Ramos (cell line): ENCODE data around the gene ATP1A3.

Source experiments
- in situ Hi-C: fragments of 300-500 bp; cut with MboI; formaldehyde crosslinking; loops from one replicate; pipeline ENCODE4 v1.14.3; 2022; ENCODE audit warnings: low sequenced_read_pairs; ENCODE audit not compliant: unreplicated experiment

The ATP1A3 gene

DNA sequence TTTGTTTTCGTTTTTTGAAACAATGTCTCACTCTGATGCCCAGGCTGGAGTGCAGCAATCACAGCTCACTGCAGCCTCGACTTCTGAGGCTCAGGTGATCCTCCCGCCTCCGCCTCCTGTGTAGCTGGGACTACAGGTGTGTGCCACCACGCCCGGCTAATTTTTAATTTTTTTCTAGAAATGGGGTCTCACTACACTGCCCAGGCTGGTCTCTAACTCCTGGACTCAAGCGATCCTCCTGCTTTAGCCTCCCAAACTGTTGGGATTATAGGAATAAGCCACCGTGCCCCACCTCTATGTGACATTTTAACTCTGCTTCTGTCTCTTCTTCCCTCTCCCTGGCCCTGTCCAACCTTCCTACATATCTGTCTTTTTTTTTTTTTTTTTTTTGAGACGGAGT lies 5.1 kb downstream of the ATP1A3 start:
- in situ Hi-C loops, result no loop called here

DNA sequence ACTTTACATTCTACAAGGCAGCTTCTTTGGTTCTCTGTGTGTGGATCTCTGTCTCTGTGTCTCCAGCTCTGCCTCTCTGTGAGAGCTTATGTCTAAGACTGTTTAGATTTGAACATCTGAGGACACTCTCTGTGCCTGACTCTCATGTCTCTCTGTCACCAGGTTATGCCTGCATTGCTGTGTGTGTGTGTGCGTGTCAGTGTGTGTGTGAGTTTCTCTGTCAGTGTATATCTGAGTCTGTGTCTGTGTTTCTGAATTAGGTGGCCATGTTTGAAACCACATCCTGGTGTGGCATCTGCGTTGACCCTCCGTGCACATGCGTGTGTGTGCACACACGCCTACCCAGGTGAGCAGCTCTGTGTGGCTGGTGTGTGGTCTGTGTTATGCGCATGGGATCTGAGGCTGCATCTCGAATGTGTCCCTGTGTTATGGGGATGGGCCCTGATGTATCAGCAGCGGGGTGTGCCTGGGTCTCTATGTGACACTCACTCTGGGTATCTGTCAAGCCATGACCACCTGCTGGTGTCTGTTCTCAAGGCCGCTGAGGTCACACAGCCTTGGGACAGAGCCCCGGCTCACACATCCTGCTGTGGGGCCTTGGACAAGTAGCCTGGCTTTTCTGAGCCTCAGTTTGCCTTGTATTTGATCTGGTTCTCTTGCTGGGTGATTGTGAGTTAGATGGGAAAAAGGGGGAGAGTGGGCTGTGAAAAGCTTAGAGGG lies 6.7 kb downstream of the ATP1A3 start:
- in situ Hi-C loops, result no loop called here

DNA sequence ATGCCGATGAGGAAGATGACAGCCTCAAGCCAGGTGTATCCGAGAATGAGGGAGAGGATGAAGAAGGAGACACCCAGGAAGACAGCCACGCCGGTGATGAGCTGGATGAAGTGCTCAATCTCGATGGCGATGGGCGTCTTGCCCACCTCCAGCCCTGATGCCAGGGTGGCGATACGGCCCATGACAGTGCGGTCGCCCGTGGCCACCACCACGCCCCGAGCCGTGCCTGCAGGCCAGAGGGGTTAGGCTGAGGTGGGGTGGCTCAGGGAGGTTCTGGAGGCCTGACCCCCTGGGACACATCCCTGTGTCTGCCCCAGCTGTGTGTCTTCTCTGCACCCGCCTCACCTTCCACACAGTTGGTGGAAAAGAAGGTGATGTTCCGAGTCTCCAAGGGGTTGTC lies 9.1 kb downstream of the ATP1A3 start:
- in situ Hi-C loops, result no loop called here

DNA sequence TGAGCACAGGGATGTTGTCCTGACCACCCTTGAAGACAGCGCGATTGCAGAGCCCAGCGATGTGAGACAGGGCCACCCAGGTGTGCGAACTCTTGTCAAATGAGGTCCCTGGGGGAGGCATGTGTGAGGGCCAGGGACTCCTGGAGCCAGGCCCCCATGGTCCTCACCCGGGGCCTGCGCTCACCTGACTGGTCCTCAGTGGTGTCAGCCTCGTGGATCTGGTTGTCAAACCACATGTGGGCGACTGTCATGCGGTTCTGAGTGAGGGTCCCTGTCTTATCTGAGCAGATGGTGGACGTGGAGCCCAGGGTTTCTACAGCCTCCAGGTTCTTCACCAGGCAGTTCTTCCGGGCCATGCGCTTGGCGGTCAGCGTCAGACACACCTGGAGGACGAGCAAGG lies 12.3 kb downstream of the ATP1A3 start:
- in situ Hi-C loops, result no loop called here

DNA sequence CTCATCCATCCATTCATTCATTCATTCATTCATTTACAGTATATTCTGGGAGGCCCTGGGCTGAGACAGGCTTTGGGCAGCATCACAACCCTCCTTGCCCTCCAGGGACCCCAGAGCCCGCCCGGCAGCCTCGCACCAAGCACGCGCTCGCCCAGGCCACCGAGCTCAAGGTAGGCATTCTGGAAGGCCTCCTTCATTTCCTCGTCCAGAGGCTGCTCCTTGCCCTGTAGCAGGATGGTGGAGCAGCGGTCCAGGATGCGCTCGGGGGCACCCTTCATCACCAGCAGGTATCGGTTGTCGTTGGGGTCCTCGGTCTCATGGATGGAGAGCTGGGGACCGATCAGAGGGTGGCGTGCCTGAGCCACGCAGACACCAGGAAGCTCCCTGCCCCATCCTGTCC lies 15.6 kb downstream of the ATP1A3 start:
- in situ Hi-C loops, result no loop called here

DNA sequence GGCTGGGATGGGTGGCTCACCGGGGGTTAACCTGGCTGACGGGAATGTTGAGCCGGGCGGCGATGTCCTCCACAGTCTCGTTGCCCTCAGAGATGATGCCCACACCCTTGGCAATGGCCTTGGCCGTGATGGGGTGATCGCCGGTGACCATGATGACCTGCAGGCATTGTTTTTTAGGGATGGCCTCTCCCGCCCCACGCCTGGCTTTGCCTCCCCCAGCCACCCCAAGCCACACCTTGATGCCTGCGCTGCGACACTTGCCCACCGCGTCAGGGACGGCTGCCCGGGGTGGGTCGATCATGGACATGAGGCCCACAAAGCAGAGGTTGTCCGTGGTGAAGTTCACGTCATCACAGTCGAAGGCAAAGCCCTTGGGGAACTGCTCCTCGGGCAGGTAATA lies 16.1 kb downstream of the ATP1A3 start:
- in situ Hi-C loops, result no loop called here

DNA sequence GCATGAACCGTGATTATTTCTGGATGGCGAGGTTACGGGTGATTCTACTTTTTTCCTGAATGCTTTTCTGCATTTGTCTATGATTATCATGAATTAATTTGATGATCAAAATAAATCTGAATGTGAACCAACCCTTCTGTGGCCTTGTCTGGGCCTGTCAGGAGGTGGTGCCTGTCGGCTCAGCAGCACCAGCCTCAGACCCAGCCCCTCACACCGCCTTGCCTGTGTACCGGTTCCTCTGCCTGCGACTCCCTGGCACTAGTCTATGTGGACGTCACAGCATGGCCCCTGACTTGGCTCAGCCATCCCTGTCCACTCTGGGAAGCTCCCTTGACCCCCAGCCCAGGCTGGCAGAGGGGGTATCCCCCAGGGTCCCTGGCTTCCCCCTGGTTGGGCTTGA lies 19.4 kb downstream of the ATP1A3 start:
- in situ Hi-C loops, result no loop called here

DNA sequence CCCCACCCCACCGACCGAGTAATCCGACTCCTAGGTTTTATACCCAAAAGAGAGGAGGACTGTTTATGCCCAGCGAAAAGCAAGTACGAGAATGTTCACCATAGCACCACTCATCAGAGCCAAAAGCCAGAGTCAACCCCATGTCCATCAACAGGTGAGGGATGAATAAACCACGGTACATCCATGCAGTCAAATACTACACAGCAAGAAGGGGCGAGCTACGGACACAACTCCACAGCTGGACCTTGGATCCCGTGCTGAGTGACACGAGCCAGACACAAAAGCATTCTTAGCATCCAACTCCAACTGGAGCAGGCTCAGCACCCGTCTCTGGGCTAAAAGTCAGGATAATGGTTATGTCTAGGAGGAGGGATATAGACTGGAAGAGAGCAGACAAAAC lies 22.7 kb downstream of the ATP1A3 start:
- in situ Hi-C loops, result no loop called here

DNA sequence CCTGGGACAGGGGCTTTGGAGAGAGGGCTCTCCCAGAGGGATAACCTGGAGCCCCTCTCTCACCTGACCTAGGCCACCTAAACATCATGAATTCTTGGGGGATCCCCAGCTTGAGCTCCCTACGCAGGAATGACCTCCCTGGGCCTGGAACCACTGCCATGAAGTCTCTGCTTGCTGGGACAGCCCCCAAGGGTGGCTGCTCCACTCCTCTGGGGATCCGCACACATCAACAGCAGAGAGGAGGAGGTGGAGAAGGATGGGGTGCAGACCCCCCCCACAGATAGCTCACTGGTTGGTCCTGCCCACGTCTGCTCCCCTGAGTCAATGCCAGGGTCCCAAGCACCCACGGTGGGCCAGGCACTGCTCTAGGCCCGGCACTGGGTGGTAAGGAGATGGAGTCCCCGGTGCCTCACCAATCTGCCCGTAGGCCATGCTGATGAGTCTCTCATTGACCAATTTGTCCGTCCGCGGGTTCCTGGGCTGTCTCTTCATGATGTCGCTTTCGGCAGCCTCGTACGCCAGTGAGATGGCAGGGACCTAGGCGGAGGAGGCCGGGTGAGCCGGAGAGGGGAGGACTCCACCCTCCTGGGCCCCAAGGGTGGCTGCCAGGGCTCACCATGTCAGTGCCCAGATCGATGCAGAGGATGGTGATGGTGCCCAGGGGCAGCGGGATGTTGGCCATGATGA lies 24.1 kb downstream of the ATP1A3 start:
- in situ Hi-C loops, result no loop called here

DNA sequence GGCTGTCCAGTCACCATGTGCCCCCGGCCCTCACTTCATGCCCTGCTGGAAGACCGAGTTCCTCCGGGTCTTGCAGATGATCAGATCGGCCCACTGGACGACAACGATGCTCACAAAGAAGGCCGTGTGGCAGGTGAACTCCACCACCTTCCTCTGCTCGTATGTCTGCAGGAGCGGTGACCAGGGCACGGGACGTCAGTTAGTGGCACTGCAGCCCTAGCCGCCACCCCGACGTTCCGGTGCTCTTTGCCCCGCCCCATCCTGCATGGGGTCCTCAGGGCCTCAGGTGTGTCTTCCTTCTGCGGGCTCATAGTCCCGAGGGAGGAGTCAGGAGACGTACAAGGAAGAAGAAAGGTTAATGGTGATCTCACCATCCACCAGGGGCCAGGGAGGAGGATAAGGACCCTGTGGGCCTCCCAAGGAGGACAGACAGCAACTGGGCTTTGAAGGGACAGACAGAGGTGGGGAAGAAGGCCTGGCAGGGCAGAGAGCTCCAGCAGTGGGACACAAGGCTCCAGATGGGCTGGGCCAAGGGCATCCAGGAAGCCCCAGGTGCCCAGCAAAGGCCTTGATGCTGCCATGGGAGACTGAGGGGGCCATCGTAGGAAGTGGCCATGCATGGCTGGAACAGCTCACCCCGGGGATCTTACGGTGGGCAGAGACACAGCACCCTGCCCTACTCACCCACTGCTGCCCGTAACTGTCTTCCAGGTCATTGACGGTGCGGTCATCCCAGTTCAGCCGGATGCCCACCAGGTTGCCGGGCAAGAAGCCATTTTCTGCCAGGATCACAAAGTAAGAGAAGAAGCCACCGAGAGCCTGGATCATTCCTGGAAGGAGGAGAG lies 25.1 kb downstream of the ATP1A3 start:
- in situ Hi-C loops, result no loop called here

DNA sequence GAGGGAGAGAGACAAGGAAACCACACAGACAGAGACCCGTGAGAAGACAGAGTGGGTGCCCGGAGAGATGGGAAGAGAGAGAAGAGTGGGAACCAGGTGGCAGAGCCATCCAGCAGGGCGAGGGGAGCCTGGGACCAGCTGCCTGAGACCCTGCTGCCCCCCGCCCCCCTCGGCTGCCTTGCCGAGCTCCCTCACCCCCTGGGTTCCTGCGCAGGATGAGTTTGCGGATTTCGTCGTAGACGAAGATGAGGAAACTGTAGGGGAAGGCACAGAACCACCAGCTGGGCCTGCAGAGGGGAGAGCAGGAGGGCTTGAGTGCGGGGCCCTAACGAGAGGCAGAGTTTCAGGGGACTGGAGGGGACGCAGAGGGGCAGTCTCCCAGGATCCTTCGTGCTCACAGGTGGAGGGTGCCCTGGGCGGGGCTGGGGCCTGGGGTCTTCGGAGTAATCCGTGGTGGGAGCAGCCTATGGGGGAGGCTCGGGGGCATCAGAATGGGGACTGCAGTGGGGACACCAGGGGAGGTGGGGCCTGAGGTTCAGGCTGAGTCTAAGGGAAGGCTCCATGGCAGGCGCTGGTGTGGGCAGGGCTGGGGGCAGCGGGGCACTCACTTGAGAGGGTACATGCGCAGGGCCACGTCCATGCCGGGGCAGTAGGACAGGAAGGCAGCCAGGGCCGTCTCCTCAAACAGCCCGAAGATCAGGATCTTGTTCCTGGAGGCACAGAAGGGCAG lies 26.8 kb downstream of the ATP1A3 start:
- in situ Hi-C loops, result no loop called here

DNA sequence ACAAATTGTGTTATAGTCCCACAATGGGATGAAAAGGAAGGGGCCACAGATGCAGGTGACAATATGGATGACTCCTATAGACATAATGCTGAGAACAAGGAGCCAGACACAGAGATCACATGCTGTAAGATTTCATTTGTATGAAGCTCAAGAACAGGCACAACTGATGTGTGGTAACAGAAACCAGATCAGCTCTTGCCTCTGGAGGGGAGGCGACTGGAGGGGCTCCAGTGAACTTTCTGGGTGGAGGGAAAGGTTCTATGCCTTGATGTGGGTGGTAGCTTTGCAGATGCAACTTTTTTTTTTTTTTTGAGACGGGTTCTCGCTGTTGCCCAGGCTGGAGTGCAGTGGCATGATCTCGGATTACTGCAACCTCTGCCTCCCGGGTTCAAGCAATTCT lies 28.9 kb downstream of the ATP1A3 start:
- in situ Hi-C loops, result no loop called here

DNA sequence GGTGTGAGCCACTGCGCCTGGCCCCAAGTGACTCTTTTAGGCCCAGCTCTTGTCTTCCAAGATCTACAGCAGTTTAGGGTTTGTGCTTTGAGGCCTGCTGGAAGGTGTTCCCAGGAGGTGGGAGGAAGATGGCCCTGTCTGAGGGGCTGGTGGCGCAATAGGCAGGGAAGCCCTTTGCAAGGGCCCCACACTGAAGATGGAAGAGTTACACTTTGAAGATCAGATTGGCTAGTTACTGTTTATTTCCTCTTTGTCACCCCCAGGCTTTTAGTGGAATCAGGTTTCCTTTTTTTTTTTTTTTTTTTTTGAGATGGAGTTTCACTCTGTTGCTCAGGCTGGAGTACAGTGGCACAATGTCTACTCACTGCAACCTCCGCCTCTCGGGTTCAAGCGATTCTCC lies 33.1 kb downstream of the ATP1A3 start:
- in situ Hi-C loops, result no loop called here

DNA sequence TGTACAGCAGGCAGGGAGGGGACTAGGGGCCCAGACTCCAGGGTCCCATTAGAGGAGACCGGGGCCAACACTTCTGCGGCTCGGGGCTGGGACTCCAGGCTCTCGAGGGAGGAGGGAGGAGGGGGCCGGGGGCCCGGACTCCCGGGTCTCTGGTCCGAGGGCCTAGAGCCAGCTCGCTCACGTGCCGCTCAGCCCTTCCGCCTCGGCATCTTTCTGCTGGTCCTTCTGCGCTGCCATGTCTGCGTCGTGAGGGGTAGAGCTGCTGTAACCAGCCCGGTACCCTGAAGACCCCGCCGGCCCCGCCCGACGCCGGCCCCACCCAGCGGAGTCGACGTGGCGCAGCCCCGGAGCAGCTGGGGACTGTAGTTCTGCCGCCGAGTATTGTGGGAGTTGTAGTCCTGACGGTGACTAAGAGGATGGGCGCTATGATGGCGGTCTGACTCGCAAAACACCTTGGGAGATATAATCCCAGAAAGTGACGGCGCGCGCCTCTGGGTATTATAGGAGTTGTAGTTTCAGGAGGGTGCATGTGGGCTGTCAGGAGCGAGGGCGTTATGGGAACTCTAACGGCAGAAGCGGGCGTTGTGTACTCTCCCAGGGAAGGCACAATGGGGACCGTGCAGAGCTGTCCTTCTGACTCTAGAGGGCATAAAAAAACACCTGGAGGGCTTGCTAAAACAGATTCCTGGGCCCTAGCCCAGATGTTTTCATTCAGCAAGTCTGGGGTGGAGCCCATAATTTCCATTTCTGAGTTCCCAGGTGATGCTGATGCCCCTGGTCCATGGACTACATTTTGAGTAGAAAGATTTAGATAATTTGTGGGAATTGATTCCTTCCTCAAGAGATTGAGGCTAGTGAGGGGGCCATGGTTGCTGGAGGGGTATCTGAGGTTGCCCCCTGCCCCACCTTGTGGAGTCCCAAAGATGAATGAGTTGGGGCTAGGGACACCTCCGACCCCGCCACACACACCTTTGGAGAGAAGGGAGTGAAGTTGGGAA lies 34.7 kb downstream of the ATP1A3 start, which contains the start of gene RABAC1:
Gene RABAC1, minus strand, starts transcription at position 266 of the 998 bp plus-strand sequence. Its CDS starts 29 bp downstream, at position 237.
- in situ Hi-C loops, result no loop called here

DNA sequence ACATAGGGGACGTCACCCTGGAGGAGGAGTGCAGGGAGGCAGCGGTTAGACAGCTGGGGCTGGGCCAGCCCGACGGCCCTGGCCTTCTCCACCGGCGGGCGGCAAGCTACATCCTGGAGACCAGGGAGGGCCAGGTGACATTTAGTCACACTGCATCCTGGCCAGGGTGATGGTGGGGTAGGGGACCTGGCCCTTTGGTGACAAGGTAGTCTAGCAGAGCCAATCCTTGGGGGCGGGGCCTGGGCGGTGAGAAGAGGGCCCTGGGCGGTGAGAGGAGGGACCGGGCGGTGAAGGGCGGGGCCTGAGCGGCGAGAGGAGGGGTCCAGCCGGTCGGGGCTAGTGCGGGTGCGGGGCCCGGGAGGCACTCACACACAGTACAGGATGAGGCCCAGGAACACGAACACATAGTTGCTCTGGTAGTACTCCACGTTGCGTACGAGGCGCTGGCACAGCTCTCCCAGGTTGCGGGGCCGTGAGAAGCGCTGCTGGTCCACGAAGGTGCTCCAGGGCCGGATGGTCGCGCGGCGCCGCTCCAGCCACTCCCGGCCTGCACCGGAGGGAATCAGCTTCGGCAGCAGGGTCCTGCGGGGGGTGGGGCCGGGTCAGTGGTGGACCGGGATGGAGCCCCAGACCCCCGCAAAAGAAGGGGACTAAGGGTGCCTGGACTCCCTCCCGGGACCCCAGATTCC lies 35.5 kb downstream of the ATP1A3 start:
- in situ Hi-C loops, result no loop called here

DNA sequence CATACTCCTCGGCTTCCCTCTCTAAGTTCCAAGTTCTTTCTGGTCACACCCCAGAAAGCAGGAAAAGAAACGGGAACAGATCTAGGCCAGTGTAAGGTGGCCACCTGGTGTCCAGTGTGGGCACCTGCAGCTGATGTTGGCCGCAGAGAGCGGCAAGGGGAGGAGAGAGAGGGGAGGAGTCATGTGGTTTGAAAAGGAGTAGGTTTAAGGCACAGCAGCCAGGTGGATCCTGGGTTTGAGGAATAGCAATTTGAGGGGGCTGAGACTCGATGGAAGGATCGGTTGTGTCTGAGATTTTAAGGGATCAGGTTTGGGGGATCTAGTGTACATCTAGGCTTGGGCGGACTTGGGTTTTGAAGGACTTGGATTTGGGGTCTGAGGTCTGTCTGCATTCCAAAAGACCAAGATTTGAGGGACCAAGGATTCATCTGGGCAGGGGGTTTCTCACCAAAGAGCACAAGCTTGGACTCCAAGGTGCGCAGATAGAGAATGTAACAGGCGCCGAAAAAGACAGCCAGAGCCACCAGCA lies 36.1 kb downstream of the ATP1A3 start:
- in situ Hi-C loops, result no loop called here

DNA sequence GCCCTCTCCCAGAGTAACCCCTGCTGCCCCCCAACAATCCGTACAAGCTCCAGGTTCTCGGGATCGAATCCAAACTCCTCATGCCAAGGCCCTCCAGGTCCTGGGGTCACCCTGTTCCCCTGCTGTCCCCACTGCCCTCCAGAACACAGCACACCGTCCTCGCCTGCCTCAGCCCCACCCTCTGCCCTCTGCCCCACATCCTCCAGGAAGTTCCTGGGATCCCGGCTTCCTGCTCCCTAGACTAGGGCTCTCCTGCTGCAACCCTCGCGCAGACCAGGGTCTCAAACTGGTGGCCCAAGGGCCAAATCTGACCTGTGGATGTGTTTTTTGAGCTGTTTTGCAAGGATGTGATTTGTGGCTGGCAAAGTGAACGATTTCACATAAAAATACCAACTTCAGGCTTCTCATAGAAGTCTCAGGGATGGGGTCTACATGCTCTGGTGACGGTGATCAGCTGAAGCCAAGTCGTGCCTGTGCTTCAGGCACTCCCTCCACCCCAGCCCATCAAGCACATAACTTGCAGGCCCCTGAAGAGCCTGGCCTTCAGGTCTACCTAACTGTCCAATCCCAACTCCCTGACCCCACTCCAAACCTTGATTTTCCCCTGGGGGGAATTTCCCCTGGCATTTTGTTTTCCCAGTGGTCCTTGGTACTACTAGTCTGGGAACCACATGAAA lies 36.7 kb downstream of the ATP1A3 start:
- in situ Hi-C loops, result no loop called here

DNA sequence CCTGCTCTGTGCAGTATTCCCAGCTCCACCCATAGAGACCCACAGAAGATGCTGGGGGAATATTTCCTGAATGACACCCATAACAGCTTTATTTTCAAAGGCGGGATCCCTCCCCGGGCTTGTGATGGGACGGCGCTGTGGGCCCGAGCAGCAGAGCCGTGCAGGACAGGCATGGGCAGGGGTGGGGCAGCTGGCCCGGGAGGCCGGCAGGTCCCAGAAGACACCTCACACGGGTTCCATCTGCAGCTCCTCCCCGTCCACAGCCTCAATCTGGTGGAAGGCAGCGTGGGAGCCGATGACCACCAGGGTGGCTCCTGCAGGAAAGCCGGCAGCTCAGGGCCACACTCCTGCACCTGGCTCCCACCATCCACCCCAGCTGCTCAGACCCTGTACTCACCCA lies 37.4 kb downstream of the ATP1A3 start:
- in situ Hi-C loops, result no loop called here
